Keratinocyte (primary cell): ENCODE results near the gene ABHD2.

ENCODE experiments used
- EZH2 ChIP-seq: IDR thresholded peaks from one replicate; pipeline ENCODE4 v1.6.1; 2012; ENCODE audit warnings: inconsistent platforms, mild to moderate bottlenecking, low read length, moderate library complexity
- TF ChIP-seq, protein P1 (sequence below), 3 experiments: IDR thresholded peaks in 1 of 3; conservative IDR thresholded peaks in 1 of 3; optimal IDR thresholded peaks in 1 of 3; 2 replicates in 2 of 3; 3 replicates in 1 of 3; pipeline versions ENCODE3 to v1.5.1; 2011; ENCODE audit warnings: low read length in 3 of 3, mild to moderate bottlenecking in 3 of 3, moderate library complexity in 2 of 3, control low read depth in 1 of 3, inconsistent platforms in 1 of 3; ENCODE audit not compliant: insufficient read depth in 2 of 3; ENCODE audit errors: extremely low read depth in 1 of 3

- TF ChIP-seq, protein P1, sequence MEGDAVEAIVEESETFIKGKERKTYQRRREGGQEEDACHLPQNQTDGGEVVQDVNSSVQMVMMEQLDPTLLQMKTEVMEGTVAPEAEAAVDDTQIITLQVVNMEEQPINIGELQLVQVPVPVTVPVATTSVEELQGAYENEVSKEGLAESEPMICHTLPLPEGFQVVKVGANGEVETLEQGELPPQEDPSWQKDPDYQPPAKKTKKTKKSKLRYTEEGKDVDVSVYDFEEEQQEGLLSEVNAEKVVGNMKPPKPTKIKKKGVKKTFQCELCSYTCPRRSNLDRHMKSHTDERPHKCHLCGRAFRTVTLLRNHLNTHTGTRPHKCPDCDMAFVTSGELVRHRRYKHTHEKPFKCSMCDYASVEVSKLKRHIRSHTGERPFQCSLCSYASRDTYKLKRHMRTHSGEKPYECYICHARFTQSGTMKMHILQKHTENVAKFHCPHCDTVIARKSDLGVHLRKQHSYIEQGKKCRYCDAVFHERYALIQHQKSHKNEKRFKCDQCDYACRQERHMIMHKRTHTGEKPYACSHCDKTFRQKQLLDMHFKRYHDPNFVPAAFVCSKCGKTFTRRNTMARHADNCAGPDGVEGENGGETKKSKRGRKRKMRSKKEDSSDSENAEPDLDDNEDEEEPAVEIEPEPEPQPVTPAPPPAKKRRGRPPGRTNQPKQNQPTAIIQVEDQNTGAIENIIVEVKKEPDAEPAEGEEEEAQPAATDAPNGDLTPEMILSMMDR (optimal IDR thresholded peaks at IDR 0.05 in 1 of 3, IDR thresholded peaks at IDR 0.05 in 1 of 3, conservative IDR thresholded peaks at IDR 0.05 in 1 of 3; ENCODE audit: extremely low read depth in 1 of 3, insufficient read depth in 2 of 3, low read length in 3 of 3): no peak
- no peak for TF ChIP-seq EZH2
Observed at GRCh38 chr15:89187301-89187985, 99.2 kb downstream of the ABHD2 start.
